ENCODE results near the gene SPSB1. TPM values are rescaled to one million over a fixed set of nuclear protein-coding genes. Genes with fewer than 3 reads are reported as not detected.

The SPSB1 gene
- polyA plus RNA-seq, 1 donor (not counting 4 experiments of a cell fraction or from before 2014, with no cell fraction given), result 19.8 TPM

GRCh38 chr1:9286556-9286955 lies 6.1 kb upstream of the SPSB1 start:
- DNase-seq (ENCODE audit: low read depth, low spot score), result no peak
- Histone ChIP-seq H3K36me3 (ENCODE audit: control insufficient read depth in 2 of 2, extremely low read depth in 1 of 2, insufficient read depth in 2 of 2, low read length in 2 of 2) (no peaks in the 10 kb centered on the region), H3K27ac (ENCODE audit: control insufficient read depth, insufficient read depth, low read length) (no peak overlapping the region), H3K9me1 (ENCODE audit: control insufficient read depth, extremely low read depth, insufficient read depth, low read length) (no peaks in the 10 kb centered on the region), H3K4me3 (ENCODE audit: control insufficient read depth in 2 of 3, extremely low read depth in 1 of 3, insufficient read depth in 2 of 3, low read depth in 1 of 3, low read length in 3 of 3) (no peak overlapping the region), H3K4me2 (ENCODE audit: control insufficient read depth, extremely low read depth, insufficient read depth, low read depth, low read length) (no peak overlapping the region), H3K4me1 (ENCODE audit: control insufficient read depth, extremely low read depth, insufficient read depth, low read length) (peaks cover 16% of the 10 kb centered on the region), H3K79me2 (ENCODE audit: control insufficient read depth, insufficient read depth, low read length) (no peaks in the 10 kb centered on the region), H3K27me3 (ENCODE audit: control insufficient read depth, extremely low read depth, insufficient read depth, low read length) (no peaks in the 10 kb centered on the region), H4K20me1 (ENCODE audit: control insufficient read depth, extremely low read depth, insufficient read depth, low read length) (no peaks in the 10 kb centered on the region), H3K9ac (ENCODE audit: control insufficient read depth, extremely low read depth, insufficient read depth, low read length) (no peak overlapping the region), H2AFZ (ENCODE audit: control insufficient read depth, low read length) (no peak overlapping the region), H3K9me3 (ENCODE audit: control insufficient read depth, low read depth, low read length) (peaks cover 2% of the 10 kb centered on the region)
- dilution Hi-C loops (cut with MboI; ENCODE audit: extremely low pct_ligation_motif_present, low sequenced_read_pairs), result no loop called here
- FAIRE-seq, result no peak
- no peak for TF ChIP-seq CTCF (optimal IDR thresholded peaks at IDR 0.05 in 1 of 3, IDR thresholded peaks at IDR 0.05 in 1 of 3, conservative IDR thresholded peaks at IDR 0.05 in 1 of 3; ENCODE audit: extremely low read depth in 1 of 3, insufficient read depth in 2 of 3, low read length in 3 of 3)
- no peak for TF ChIP-seq EZH2 (IDR thresholded peaks at IDR 0.05; ENCODE audit: low read length)

- TF ChIP-seq CTCF (optimal IDR thresholded peaks at IDR 0.05 in 1 of 3, IDR thresholded peaks at IDR 0.05 in 1 of 3, conservative IDR thresholded peaks at IDR 0.05 in 1 of 3; ENCODE audit: extremely low read depth in 1 of 3, insufficient read depth in 2 of 3, low read length in 3 of 3), result peak; percentile 79 to 97 (median 83)
- no peak for TF ChIP-seq EZH2 (IDR thresholded peaks at IDR 0.05; ENCODE audit: low read length)
- peak; percentile 70 for FAIRE-seq
- DNase-seq (ENCODE audit: low read depth, low spot score), result no peak
- Histone ChIP-seq H3K27me3 (ENCODE audit: control insufficient read depth, extremely low read depth, insufficient read depth, low read length) (no peaks in the 10 kb centered on the region), H3K9me1 (ENCODE audit: control insufficient read depth, extremely low read depth, insufficient read depth, low read length) (no peaks in the 10 kb centered on the region), H3K36me3 (ENCODE audit: control insufficient read depth in 2 of 2, extremely low read depth in 1 of 2, insufficient read depth in 2 of 2, low read length in 2 of 2) (no peaks in the 10 kb centered on the region), H3K4me1 (ENCODE audit: control insufficient read depth, extremely low read depth, insufficient read depth, low read length) (peaks cover 16% of the 10 kb centered on the region), H3K9me3 (ENCODE audit: control insufficient read depth, low read depth, low read length) (peaks cover 2% of the 10 kb centered on the region), H3K27ac (ENCODE audit: control insufficient read depth, insufficient read depth, low read length) (no peak overlapping the region), H4K20me1 (ENCODE audit: control insufficient read depth, extremely low read depth, insufficient read depth, low read length) (no peaks in the 10 kb centered on the region), H3K79me2 (ENCODE audit: control insufficient read depth, insufficient read depth, low read length) (peaks cover 6% of the 10 kb centered on the region), H3K9ac (ENCODE audit: control insufficient read depth, extremely low read depth, insufficient read depth, low read length) (no peak overlapping the region), H3K4me2 (ENCODE audit: control insufficient read depth, extremely low read depth, insufficient read depth, low read depth, low read length) (no peak overlapping the region), H3K4me3 (ENCODE audit: control insufficient read depth in 2 of 3, extremely low read depth in 1 of 3, insufficient read depth in 2 of 3, low read depth in 1 of 3, low read length in 3 of 3) (no peak overlapping the region), H2AFZ (ENCODE audit: control insufficient read depth, low read length) (no peak overlapping the region)
- dilution Hi-C loops (cut with MboI; ENCODE audit: extremely low pct_ligation_motif_present, low sequenced_read_pairs), result no loop called here
Observed at GRCh38 chr1:9289090-9289534, 3.6 kb upstream of the SPSB1 start.

All from keratinocyte (primary cell).